ENCODE results near the gene RAD51B.

RAD51B gene

GRCh38 chr14:67970923-67971322, 151.3 kb downstream of the RAD51B start:
- TF ChIP-seq, protein P1, sequence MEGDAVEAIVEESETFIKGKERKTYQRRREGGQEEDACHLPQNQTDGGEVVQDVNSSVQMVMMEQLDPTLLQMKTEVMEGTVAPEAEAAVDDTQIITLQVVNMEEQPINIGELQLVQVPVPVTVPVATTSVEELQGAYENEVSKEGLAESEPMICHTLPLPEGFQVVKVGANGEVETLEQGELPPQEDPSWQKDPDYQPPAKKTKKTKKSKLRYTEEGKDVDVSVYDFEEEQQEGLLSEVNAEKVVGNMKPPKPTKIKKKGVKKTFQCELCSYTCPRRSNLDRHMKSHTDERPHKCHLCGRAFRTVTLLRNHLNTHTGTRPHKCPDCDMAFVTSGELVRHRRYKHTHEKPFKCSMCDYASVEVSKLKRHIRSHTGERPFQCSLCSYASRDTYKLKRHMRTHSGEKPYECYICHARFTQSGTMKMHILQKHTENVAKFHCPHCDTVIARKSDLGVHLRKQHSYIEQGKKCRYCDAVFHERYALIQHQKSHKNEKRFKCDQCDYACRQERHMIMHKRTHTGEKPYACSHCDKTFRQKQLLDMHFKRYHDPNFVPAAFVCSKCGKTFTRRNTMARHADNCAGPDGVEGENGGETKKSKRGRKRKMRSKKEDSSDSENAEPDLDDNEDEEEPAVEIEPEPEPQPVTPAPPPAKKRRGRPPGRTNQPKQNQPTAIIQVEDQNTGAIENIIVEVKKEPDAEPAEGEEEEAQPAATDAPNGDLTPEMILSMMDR (IDR thresholded peaks at IDR 0.05; ENCODE audit: low read depth, low read length) = no peak
- no peak overlapping the region for H3K4me3 ChIP-seq (ENCODE audit: low read depth, low read length)

DNA sequence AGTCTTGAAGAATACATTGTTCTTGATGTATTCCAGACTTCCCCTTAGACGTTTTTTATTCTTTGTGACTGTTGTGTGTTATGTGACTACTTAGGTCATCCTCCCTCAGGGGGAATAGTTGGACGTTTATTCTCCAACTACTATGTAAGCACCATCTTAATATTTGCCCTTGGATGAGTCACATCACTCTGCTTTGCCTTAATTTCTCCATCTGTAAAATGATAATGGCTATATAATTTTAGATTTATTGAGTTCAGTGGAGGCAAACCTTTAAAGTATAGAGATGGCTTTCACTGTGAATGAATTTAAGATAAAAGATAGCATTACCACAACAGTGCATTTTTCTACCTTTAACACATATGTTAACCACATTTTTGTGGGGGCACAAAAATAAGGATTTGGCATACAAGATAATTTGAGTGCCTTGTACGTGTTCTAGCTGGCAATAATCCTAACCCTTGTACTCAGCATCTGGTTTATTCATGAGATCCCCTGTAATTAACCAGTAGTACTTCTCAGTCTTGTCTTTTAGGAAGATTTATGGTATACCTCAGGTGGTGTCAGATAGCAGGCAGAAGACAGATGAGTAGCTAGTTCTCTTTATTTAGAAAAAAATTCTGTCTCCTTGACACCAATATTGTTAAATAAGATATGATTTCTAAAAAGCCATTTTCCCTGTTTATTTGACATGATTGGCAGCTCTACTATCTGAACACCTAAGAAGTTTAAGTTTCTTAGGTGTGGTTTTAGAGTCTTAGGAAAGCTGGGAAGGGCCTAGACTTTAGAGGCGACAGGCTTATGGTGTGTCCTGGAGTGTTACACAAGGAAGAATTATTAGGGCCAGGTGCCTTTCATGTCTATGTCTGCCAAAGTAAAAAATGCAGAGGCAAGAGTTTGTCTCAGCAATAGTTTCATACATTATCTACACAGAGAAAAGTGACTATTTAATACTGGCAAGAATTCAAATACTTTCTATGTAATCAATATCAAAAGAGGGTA, 152.3 kb downstream of the RAD51B start:
- TF ChIP-seq, protein P1 (IDR thresholded peaks at IDR 0.05; ENCODE audit: low read depth, low read length) = no peak
- no peak overlapping the region for H3K4me3 ChIP-seq (ENCODE audit: low read depth, low read length)

- no peak overlapping the region for H3K4me3 ChIP-seq (ENCODE audit: low read depth, low read length)
- TF ChIP-seq, protein P1 (IDR thresholded peaks at IDR 0.05; ENCODE audit: low read depth, low read length) = no peak
Observed at GRCh38 chr14:67973436-67973835, 153.9 kb downstream of the RAD51B start.

DNA sequence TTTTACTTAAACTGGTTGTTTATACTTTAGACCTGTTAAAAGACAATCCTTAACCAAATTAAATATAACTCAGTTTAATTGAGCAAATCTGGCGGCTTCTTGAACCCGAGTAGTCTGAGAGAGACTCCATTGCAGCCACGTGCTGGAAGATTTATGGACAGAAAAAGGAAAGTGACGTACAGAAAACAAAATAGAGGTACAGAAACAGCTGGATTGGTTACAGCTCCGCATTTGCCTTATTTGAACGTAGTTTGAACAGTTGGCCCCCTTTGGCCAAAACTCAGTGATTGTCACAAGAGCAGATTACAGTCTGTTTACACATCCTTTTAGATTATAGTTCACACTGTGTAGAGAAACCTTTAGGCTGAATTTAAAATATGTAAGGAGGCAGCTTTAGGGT, 155.9 kb downstream of the RAD51B start:
- TF ChIP-seq, protein P1 (IDR thresholded peaks at IDR 0.05; ENCODE audit: low read depth, low read length) = no peak
- H3K4me3 ChIP-seq (ENCODE audit: low read depth, low read length) = no peak overlapping the region

DNA sequence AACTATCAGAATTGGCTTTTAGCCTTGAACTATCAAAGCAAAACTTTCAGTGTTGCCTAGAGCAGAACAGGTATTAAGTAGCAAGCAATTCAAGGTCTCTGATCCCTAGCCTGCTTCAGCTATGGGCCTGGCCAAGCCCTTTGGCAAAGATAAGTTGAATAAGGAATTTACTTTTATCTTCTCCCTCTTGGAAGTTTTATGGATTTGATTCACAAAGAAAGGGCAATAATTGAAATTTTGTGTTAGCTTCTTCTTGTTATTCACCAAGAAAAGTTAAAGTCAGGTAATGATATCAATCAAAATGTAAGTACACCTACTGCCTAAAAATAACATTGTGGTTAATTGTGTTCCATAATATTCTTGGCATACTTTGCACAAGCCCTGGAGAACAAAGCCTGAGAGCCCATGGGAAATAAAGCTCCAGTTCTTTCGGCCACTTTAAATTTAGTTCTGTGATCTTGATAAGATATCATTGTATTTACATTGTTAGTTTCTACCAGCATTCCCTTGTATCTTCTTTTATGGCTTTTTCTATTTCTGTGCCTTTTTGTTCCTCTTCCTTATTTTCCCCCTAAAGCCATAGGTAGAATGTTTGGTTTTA, 158.0 kb downstream of the RAD51B start:
- TF ChIP-seq, protein P1 (IDR thresholded peaks at IDR 0.05; ENCODE audit: low read depth, low read length) = no peak
- H3K4me3 ChIP-seq (ENCODE audit: low read depth, low read length) = no peak overlapping the region

GRCh38 chr14:67978749-67979148, 159.2 kb downstream of the RAD51B start:
- TF ChIP-seq, protein P1 (IDR thresholded peaks at IDR 0.05; ENCODE audit: low read depth, low read length) = no peak
- H3K4me3 ChIP-seq (ENCODE audit: low read depth, low read length) = no peak overlapping the region
